BE2C (cell line): ENCODE measurements around the gene IFI6.
A peak's percentile ranks its signal among the peaks of the same experiment; 100 is the strongest.

Experiments
- DNase-seq: peaks from one replicate; pipeline ENCODE4 v3.0.0-alpha.2; 2020
- H3K27me3 ChIP-seq: fragments of 250-450 bp; sonication (Bioruptor Pico); 2 replicates; pipeline ENCODE4 v1.5.1; 2020; ENCODE audit warnings: mild to moderate bottlenecking
- H3K36me3 ChIP-seq: fragments of 250-450 bp; sonication (Bioruptor Pico); 2 replicates; pipeline ENCODE4 v1.5.1; 2020; ENCODE audit warnings: mild to moderate bottlenecking
- H3K4me1 ChIP-seq: fragments of 250-450 bp; sonication (Bioruptor Pico); 2 replicates; pipeline ENCODE4 v1.5.1; 2020
- H3K4me3 ChIP-seq: 2 replicates; pipeline ENCODE4 v1.5.1; 2011; ENCODE audit warnings: low read depth, low read length
- H3K9me3 ChIP-seq: fragments of 250-450 bp; sonication (Bioruptor Pico); 2 replicates; pipeline ENCODE4 v1.5.1; 2020
- CTCF ChIP-seq: IDR thresholded peaks from 2 replicates; pipeline ENCODE4 v1.5.1; 2012; ENCODE audit warnings: mild to moderate bottlenecking, low read depth, low read length

Gene IFI6

GRCh38 chr1:27634177-27634984, 37.6 kb downstream of the IFI6 start:
- no peaks in the 10 kb centered on the region for H3K36me3 ChIP-seq
- peak; percentile 25 for DNase-seq
- H3K4me3 ChIP-seq = peak overlapping the region; percentile 37
- no peaks in the 10 kb centered on the region for H3K9me3 ChIP-seq
- H3K4me1 ChIP-seq = peaks cover 5% of the 10 kb centered on the region; the same call in 1 of the 2 replicates
- H3K27me3 ChIP-seq = no peaks in the 10 kb centered on the region
- no peak for TF ChIP-seq CTCF

GRCh38 chr1:27633640-27634176, 38.3 kb downstream of the IFI6 start:
- Histone ChIP-seq H3K9me3 (no peaks in the 10 kb centered on the region), H3K36me3 (no peaks in the 10 kb centered on the region), H3K27me3 (no peaks in the 10 kb centered on the region), H3K4me1 (peaks cover 10% of the 10 kb centered on the region; the same call in 1 of the 2 replicates), H3K4me3 (peak overlapping the region; percentile 37)
- DNase-seq = no peak
- no peak for TF ChIP-seq CTCF

GRCh38 chr1:27633298-27633610, 38.7 kb downstream of the IFI6 start:
- no peak for DNase-seq
- H3K27me3 ChIP-seq = no peaks in the 10 kb centered on the region
- no peaks in the 10 kb centered on the region for H3K36me3 ChIP-seq
- H3K4me3 ChIP-seq = no peak overlapping the region
- no peak for TF ChIP-seq CTCF
- H3K9me3 ChIP-seq = no peaks in the 10 kb centered on the region
- H3K4me1 ChIP-seq = peaks cover 13% of the 10 kb centered on the region

GRCh38 chr1:27632387-27633297, 39.4 kb downstream of the IFI6 start:
- no peak for TF ChIP-seq CTCF

GRCh38 chr1:27630859-27631491, 41.0 kb downstream of the IFI6 start:
- peaks cover 13% of the 10 kb centered on the region for H3K4me1 ChIP-seq
- no peaks in the 10 kb centered on the region for H3K36me3 ChIP-seq
- H3K9me3 ChIP-seq = no peaks in the 10 kb centered on the region
- H3K4me3 ChIP-seq = no peak overlapping the region
- no peak for TF ChIP-seq CTCF
- no peak for DNase-seq
- H3K27me3 ChIP-seq = no peaks in the 10 kb centered on the region

More at GRCh38 chr1:27632387-27633297, 39.4 kb downstream of the IFI6 start:
- H3K4me3 ChIP-seq = no peak overlapping the region
- no peaks in the 10 kb centered on the region for H3K36me3 ChIP-seq
- H3K9me3 ChIP-seq = no peaks in the 10 kb centered on the region
- peaks cover 13% of the 10 kb centered on the region for H3K4me1 ChIP-seq
- H3K27me3 ChIP-seq = no peaks in the 10 kb centered on the region
- DNase-seq = no peak
